Activated T-cell treated with anti-CD3 and anti-CD28 coated beads, Interleukin-2, amount 50 U/mL, for 72 hours (primary cell): ENCODE results near the gene FRMD4B. TPM values are rescaled to one million over a fixed set of nuclear protein-coding genes. Genes with fewer than 3 reads are reported as not detected.

Experiments used
- ATAC-seq, 2 donors: fragments of 150-1000 bp; cut with Tn5 transposase; replicated peaks in 1 of 2; 2 replicates each; pipeline ENCODE4 v1.10.0; 2021; ENCODE audit warnings: moderate library complexity in 2 of 2, mild to moderate bottlenecking in 1 of 2
- DNase-seq, 2 donors: peaks; one replicate each; pipeline ENCODE4 v3.0.0; 2021 to 2022; ENCODE audit warnings: mixed read lengths in 1 of 2
- H3K27ac Mint-ChIP-seq: one replicate; pipeline ENCODE4 v1.8.0; 2022; ENCODE audit warnings: mild to moderate bottlenecking, moderate library complexity, mixed read lengths
- H3K27me3 Mint-ChIP-seq: one replicate; pipeline ENCODE4 v1.8.0; 2022; ENCODE audit warnings: low read depth, mixed read lengths
- H3K36me3 Mint-ChIP-seq, 2 donors: one replicate each; pipeline ENCODE4 v1.8.0; 2022; ENCODE audit warnings: mixed read lengths in 2 of 2, mild to moderate bottlenecking in 1 of 2; ENCODE audit not compliant: insufficient read depth in 2 of 2
- H3K4me1 Mint-ChIP-seq: one replicate; pipeline ENCODE4 v1.8.0; 2022; ENCODE audit warnings: low read depth, mixed read lengths
- H3K4me3 Mint-ChIP-seq, 2 donors: one replicate each; pipeline ENCODE4 v1.8.0; 2022; ENCODE audit warnings: mild to moderate bottlenecking in 2 of 2, mixed read lengths in 2 of 2, moderate library complexity in 2 of 2
- H3K9me3 Mint-ChIP-seq, 2 donors: one replicate each; pipeline ENCODE4 v1.8.0; 2022; ENCODE audit warnings: mixed read lengths in 2 of 2
- total RNA-seq, 2 donors: library from RNA; stranded (reverse); gene quantifications; one replicate each; pipeline ENCODE4 v1.2.3, GENCODE V29; 2022

The FRMD4B gene
- total RNA-seq, 2 donors from 2014 or later = 40.4 to 77.7 TPM

GRCh38 chr3:69226071-69226470, 159.8 kb downstream of the FRMD4B start:
- no peak for DNase-seq
- no peak overlapping the region for H3K27ac Mint-ChIP-seq

GRCh38 chr3:69219101-69219708, 166.7 kb downstream of the FRMD4B start:
- peak overlapping the region; percentile 4 for H3K27ac Mint-ChIP-seq
- DNase-seq (no peak), ATAC-seq (peak in 1 of 2 donors; percentile 73)
- H3K4me1 Mint-ChIP-seq = peaks cover 15% of the 10 kb centered on the region
- H3K27me3 Mint-ChIP-seq = no peaks in the 10 kb centered on the region
- H3K4me3 Mint-ChIP-seq = peak overlapping the region in 1 of 2 donors; percentile 8
- H3K9me3 Mint-ChIP-seq = no peaks in the 10 kb centered on the region
- H3K36me3 Mint-ChIP-seq = peaks cover 2 to 4% of the 10 kb centered on the region in 2 donors

More at GRCh38 chr3:69226071-69226470, 159.8 kb downstream of the FRMD4B start:
- no peaks in the 10 kb centered on the region for H3K27me3 Mint-ChIP-seq
- H3K4me1 Mint-ChIP-seq = no peaks in the 10 kb centered on the region
- no peaks in the 10 kb centered on the region for H3K36me3 Mint-ChIP-seq
- H3K4me3 Mint-ChIP-seq = no peak overlapping the region
- H3K9me3 Mint-ChIP-seq = no peaks in the 10 kb centered on the region
- ATAC-seq = no peak

GRCh38 chr3:69218079-69218478, 167.8 kb downstream of the FRMD4B start:
- ATAC-seq (no peak), DNase-seq (no peak)
- Mint-ChIP-seq H3K36me3 (peaks cover 2 to 4% of the 10 kb centered on the region in 2 donors), H3K4me3 (no peak overlapping the region), H3K4me1 (peaks cover 27% of the 10 kb centered on the region), H3K27me3 (no peaks in the 10 kb centered on the region), H3K9me3 (no peaks in the 10 kb centered on the region), H3K27ac (no peak overlapping the region)

GRCh38 chr3:69216981-69217380, 168.9 kb downstream of the FRMD4B start:
- ATAC-seq (no peak), DNase-seq (no peak)
- no peaks in the 10 kb centered on the region for H3K9me3 Mint-ChIP-seq
- no peak overlapping the region for H3K27ac Mint-ChIP-seq
- peaks cover 2 to 4% of the 10 kb centered on the region in 2 donors for H3K36me3 Mint-ChIP-seq
- peaks cover 35% of the 10 kb centered on the region for H3K4me1 Mint-ChIP-seq
- no peak overlapping the region for H3K4me3 Mint-ChIP-seq
- H3K27me3 Mint-ChIP-seq = no peaks in the 10 kb centered on the region

GRCh38 chr3:69214241-69214640, 171.6 kb downstream of the FRMD4B start:
- no peaks in the 10 kb centered on the region for H3K9me3 Mint-ChIP-seq
- H3K4me3 Mint-ChIP-seq = peak overlapping the region in 1 of 2 donors; percentile 53
- no peak overlapping the region for H3K27ac Mint-ChIP-seq
- H3K36me3 Mint-ChIP-seq = peaks cover 2 to 4% of the 10 kb centered on the region in 2 donors
- H3K27me3 Mint-ChIP-seq = no peaks in the 10 kb centered on the region
- ATAC-seq = peak; percentile 44 to 61
- H3K4me1 Mint-ChIP-seq = peaks cover 51% of the 10 kb centered on the region
- peak in 1 of 2 donors; percentile 40 for DNase-seq

- H3K27me3 Mint-ChIP-seq = no peaks in the 10 kb centered on the region
- H3K4me1 Mint-ChIP-seq = peaks cover 57% of the 10 kb centered on the region
- ATAC-seq (peak; percentile 91 to 94), DNase-seq (no peak)
- peak overlapping the region; percentile 31 to 83 for H3K4me3 Mint-ChIP-seq
- no peaks in the 10 kb centered on the region for H3K9me3 Mint-ChIP-seq
- peaks cover 2 to 5% of the 10 kb centered on the region in 2 donors for H3K36me3 Mint-ChIP-seq
- H3K27ac Mint-ChIP-seq = peak overlapping the region; percentile 94
Observed at GRCh38 chr3:69212411-69213160, 173.3 kb downstream of the FRMD4B start.

- Mint-ChIP-seq H3K4me1 (peaks cover 76% of the 10 kb centered on the region), H3K27me3 (no peaks in the 10 kb centered on the region), H3K36me3 (peaks cover 2 to 5% of the 10 kb centered on the region in 2 donors), H3K9me3 (no peaks in the 10 kb centered on the region), H3K4me3 (no peak overlapping the region), H3K27ac (no peak overlapping the region)
- DNase-seq (no peak), ATAC-seq (no peak)
Observed at GRCh38 chr3:69210068-69210730, 175.7 kb downstream of the FRMD4B start.

- H3K36me3 Mint-ChIP-seq = peaks cover 2 to 5% of the 10 kb centered on the region in 2 donors
- no peaks in the 10 kb centered on the region for H3K27me3 Mint-ChIP-seq
- H3K4me1 Mint-ChIP-seq = peaks cover 81% of the 10 kb centered on the region
- no peak overlapping the region for H3K4me3 Mint-ChIP-seq
- H3K27ac Mint-ChIP-seq = no peak overlapping the region
- ATAC-seq = no peak
- DNase-seq = no peak
- no peaks in the 10 kb centered on the region for H3K9me3 Mint-ChIP-seq
Observed at GRCh38 chr3:69209413-69209812, 176.5 kb downstream of the FRMD4B start.

GRCh38 chr3:69207031-69207430, 178.9 kb downstream of the FRMD4B start:
- DNase-seq = no peak
- H3K4me1 Mint-ChIP-seq = peaks cover 83% of the 10 kb centered on the region
- peak in 1 of 2 donors; percentile 16 for ATAC-seq
- H3K27ac Mint-ChIP-seq = peak overlapping the region; percentile 88
- H3K4me3 Mint-ChIP-seq = no peak overlapping the region
- no peaks in the 10 kb centered on the region for H3K27me3 Mint-ChIP-seq
- H3K9me3 Mint-ChIP-seq = no peaks in the 10 kb centered on the region
- H3K36me3 Mint-ChIP-seq = peaks cover 2 to 5% of the 10 kb centered on the region in 2 donors

- peak overlapping the region; percentile 24 to 73 for H3K4me3 Mint-ChIP-seq
- peak overlapping the region; percentile 88 for H3K27ac Mint-ChIP-seq
- no peaks in the 10 kb centered on the region for H3K9me3 Mint-ChIP-seq
- H3K27me3 Mint-ChIP-seq = no peaks in the 10 kb centered on the region
- ATAC-seq (no peak), DNase-seq (no peak)
- H3K36me3 Mint-ChIP-seq = peaks cover 2 to 5% of the 10 kb centered on the region in 2 donors
- peaks cover 84% of the 10 kb centered on the region for H3K4me1 Mint-ChIP-seq
Observed at GRCh38 chr3:69205385-69205784, 180.5 kb downstream of the FRMD4B start.

GRCh38 chr3:69204315-69204957, 181.5 kb downstream of the FRMD4B start:
- ATAC-seq = peak; percentile 77 to 79
- H3K4me1 Mint-ChIP-seq = peaks cover 78% of the 10 kb centered on the region

GRCh38 chr3:69203631-69204314, 182.1 kb downstream of the FRMD4B start:
- Mint-ChIP-seq H3K9me3 (no peaks in the 10 kb centered on the region), H3K27me3 (no peaks in the 10 kb centered on the region), H3K4me1 (peaks cover 78% of the 10 kb centered on the region), H3K27ac (peak overlapping the region; percentile 94), H3K4me3 (peak overlapping the region; percentile 85), H3K36me3 (peaks cover 3 to 7% of the 10 kb centered on the region in 2 donors)
- ATAC-seq = peak in 1 of 2 donors; percentile 1
- no peak for DNase-seq

More at GRCh38 chr3:69204315-69204957, 181.5 kb downstream of the FRMD4B start:
- Mint-ChIP-seq H3K27ac (peak overlapping the region; percentile 94), H3K4me3 (peak overlapping the region; percentile 85), H3K9me3 (no peaks in the 10 kb centered on the region), H3K36me3 (peaks cover 2 to 5% of the 10 kb centered on the region in 2 donors), H3K27me3 (no peaks in the 10 kb centered on the region)
- DNase-seq = peak; percentile 70 to 77
